ENCODE measurements around the gene CST8.

DNA sequence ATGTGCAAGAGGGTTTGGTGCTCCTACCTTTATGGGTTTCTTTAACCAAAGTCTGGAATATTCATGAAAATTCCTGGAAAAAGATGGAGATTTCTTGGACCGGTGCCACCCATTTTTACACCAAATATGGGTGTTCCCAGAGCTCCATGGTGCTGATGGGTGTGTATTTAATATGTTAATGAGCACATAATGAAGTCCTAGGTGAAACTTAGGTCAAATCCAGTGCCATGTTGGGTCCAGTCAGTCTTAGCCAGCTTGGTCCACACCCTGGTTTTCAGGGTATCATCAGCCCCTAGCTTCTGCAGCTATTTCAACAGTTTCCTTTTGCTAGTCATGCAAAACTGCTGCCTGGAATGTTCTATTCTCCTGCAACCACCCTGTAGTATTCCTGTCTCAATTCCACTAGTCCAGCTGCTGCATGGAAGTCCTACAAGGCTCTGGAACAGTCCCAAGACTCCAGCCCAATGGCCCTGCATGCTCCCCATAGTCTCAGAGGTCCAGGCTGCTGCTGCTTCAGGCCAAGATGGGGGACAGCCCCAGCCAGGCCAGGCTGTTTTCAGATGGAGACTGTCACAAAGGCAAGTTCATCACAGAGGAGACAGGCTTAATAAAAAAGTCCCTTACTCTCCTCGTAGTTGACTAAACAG lies 45.5 kb downstream of the CST8 start:
- TF ChIP-seq, protein P1, sequence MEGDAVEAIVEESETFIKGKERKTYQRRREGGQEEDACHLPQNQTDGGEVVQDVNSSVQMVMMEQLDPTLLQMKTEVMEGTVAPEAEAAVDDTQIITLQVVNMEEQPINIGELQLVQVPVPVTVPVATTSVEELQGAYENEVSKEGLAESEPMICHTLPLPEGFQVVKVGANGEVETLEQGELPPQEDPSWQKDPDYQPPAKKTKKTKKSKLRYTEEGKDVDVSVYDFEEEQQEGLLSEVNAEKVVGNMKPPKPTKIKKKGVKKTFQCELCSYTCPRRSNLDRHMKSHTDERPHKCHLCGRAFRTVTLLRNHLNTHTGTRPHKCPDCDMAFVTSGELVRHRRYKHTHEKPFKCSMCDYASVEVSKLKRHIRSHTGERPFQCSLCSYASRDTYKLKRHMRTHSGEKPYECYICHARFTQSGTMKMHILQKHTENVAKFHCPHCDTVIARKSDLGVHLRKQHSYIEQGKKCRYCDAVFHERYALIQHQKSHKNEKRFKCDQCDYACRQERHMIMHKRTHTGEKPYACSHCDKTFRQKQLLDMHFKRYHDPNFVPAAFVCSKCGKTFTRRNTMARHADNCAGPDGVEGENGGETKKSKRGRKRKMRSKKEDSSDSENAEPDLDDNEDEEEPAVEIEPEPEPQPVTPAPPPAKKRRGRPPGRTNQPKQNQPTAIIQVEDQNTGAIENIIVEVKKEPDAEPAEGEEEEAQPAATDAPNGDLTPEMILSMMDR (IDR thresholded peaks at IDR 0.05 in 8 of 11, conservative IDR thresholded peaks at IDR 0.05 in 3 of 11) = no peak
- TF ChIP-seq POLR2AphosphoS5 (IDR thresholded peaks at IDR 0.05) = no peak

Measured in spleen (tissue), 7 donors.